Lower leg skin (tissue), 3 donors: Measurements from ENCODE around the gene ZDHHC14.

ENCODE experiments used
- POLR2A ChIP-seq, 2 donors: fragments of 450-650 bp; IDR thresholded peaks; one replicate each; pipeline ENCODE4 v1.6.1; 2016 to 2017; ENCODE audit warnings: antibody characterized with exemption in 2 of 2, mild to moderate bottlenecking in 1 of 2, moderate library complexity in 1 of 2
- TF ChIP-seq, protein P1 (sequence below), 3 donors: fragments of 450-650 bp; IDR thresholded peaks; one replicate each; pipeline ENCODE4 v1.5.1; 2016; ENCODE audit warnings: antibody characterized with exemption in 3 of 3, mild to moderate bottlenecking in 3 of 3, moderate library complexity in 2 of 3

GRCh38 chr6:157534134-157534871, 153.3 kb downstream of the ZDHHC14 start:
- TF ChIP-seq, protein P1, sequence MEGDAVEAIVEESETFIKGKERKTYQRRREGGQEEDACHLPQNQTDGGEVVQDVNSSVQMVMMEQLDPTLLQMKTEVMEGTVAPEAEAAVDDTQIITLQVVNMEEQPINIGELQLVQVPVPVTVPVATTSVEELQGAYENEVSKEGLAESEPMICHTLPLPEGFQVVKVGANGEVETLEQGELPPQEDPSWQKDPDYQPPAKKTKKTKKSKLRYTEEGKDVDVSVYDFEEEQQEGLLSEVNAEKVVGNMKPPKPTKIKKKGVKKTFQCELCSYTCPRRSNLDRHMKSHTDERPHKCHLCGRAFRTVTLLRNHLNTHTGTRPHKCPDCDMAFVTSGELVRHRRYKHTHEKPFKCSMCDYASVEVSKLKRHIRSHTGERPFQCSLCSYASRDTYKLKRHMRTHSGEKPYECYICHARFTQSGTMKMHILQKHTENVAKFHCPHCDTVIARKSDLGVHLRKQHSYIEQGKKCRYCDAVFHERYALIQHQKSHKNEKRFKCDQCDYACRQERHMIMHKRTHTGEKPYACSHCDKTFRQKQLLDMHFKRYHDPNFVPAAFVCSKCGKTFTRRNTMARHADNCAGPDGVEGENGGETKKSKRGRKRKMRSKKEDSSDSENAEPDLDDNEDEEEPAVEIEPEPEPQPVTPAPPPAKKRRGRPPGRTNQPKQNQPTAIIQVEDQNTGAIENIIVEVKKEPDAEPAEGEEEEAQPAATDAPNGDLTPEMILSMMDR (IDR thresholded peaks at IDR 0.05): no peak
- TF ChIP-seq POLR2A (IDR thresholded peaks at IDR 0.05): no peak
